Thoracic aorta (tissue), 2 donors: ENCODE measurements around the gene SCN1B. TPM values are rescaled to one million over a fixed set of nuclear protein-coding genes. Genes with fewer than 3 reads are reported as not detected.

ENCODE experiments used
- ATAC-seq: fragments of 150-250 bp; one replicate; pipeline ENCODE4 v1.8.0; 2017; ENCODE audit warnings: low read depth; ENCODE audit not compliant: insufficient number of reproducible peaks, low FRiP score
- DNase-seq: peaks from one replicate; pipeline ENCODE4 v3.0.0-alpha.2; 2020; ENCODE audit warnings: low spot score
- H3K27ac ChIP-seq, 2 donors: fragments of 200-600 bp; sonication (generic); 1 replicate in 1 of 2; 2 replicates in 1 of 2; pipeline ENCODE4 v1.5.1; 2016; ENCODE audit warnings: mild to moderate bottlenecking in 2 of 2, moderate library complexity in 2 of 2
- H3K27me3 ChIP-seq: fragments of 200-600 bp; sonication (generic); replicated peaks from 2 replicates; pipeline ENCODE4 v1.6.0; 2016; ENCODE audit warnings: mild to moderate bottlenecking; ENCODE audit not compliant: insufficient read depth
- H3K36me3 ChIP-seq: fragments of 200-600 bp; sonication (generic); one replicate; pipeline ENCODE4 v1.5.1; 2016
- H3K4me1 ChIP-seq, 2 donors: fragments of 200-600 bp; sonication (generic); 1 replicate in 1 of 2; 2 replicates in 1 of 2; pipeline versions ENCODE4 v1.5.1 to v1.6.0; 2016; ENCODE audit warnings: low read depth in 2 of 2, mild to moderate bottlenecking in 1 of 2; ENCODE audit not compliant: control insufficient read depth in 1 of 2
- H3K4me3 ChIP-seq: fragments of 200-600 bp; sonication (generic); 2 replicates; pipeline ENCODE4 v1.5.1; 2016; ENCODE audit warnings: mild to moderate bottlenecking
- H3K9me3 ChIP-seq: fragments of 200-600 bp; sonication (generic); 2 replicates; pipeline ENCODE4 v1.5.1; 2016
- CTCF ChIP-seq: fragments of 200-600 bp; sonication (generic); IDR thresholded peaks from one replicate; pipeline ENCODE4 v1.5.1; 2019; ENCODE audit warnings: antibody characterized with exemption
- total RNA-seq, 2 donors: library from RNA; depleted of rRNA; stranded (reverse); fragments of >200 nt; gene quantifications; one replicate each; pipeline versions ENCODE4 v1.1.0 to v1.2.3, GENCODE V29; 2016

SCN1B gene
- 10 to 100 TPM; 25.1 to 26.0 TPM for total RNA-seq

GRCh38 chr19:35030257-35031071, at the start of gene SCN1B:
Gene SCN1B, plus strand, starts transcription at chr19:35030470. Its CDS starts 351 bp downstream, at chr19:35030821.
- H3K27ac ChIP-seq, result peak within 1 kb of the TSS in 1 of 2 donors; percentile 21
- TF ChIP-seq CTCF, result no peak
- no peaks in the 10 kb centered on the region for H3K27me3 ChIP-seq
- ATAC-seq, result peak; percentile 75
- no peaks in the 10 kb centered on the region for H3K9me3 ChIP-seq
- H3K36me3 ChIP-seq, result peaks cover 5% of the 10 kb centered on the region
- peak within 1 kb of the TSS; percentile 82 for H3K4me3 ChIP-seq
- DNase-seq, result no peak
- peaks cover 8 to 10% of the 10 kb centered on the region in 2 donors for H3K4me1 ChIP-seq

- Histone ChIP-seq H3K27ac (no peak overlapping the region), H3K9me3 (no peaks in the 10 kb centered on the region), H3K27me3 (no peaks in the 10 kb centered on the region), H3K4me3 (no peak overlapping the region), H3K36me3 (no peaks in the 10 kb centered on the region), H3K4me1 (peaks cover 0 to 8% of the 10 kb centered on the region in 2 donors)
- ATAC-seq, result no peak
- DNase-seq, result no peak
- TF ChIP-seq CTCF, result no peak
These were observed 48.0 kb upstream of the SCN1B start for GRCh38 chr19:34982275-34982674.

GRCh38 chr19:34983786-34984185, 46.5 kb upstream of the SCN1B start:
- H3K4me1 ChIP-seq, result peaks cover 0 to 8% of the 10 kb centered on the region in 2 donors
- TF ChIP-seq CTCF, result no peak
- DNase-seq, result no peak
- no peaks in the 10 kb centered on the region for H3K36me3 ChIP-seq
- no peak for ATAC-seq
- no peaks in the 10 kb centered on the region for H3K9me3 ChIP-seq
- H3K4me3 ChIP-seq, result no peak overlapping the region
- H3K27ac ChIP-seq, result no peak overlapping the region
- no peaks in the 10 kb centered on the region for H3K27me3 ChIP-seq

GRCh38 chr19:34984287-34984686, 46.0 kb upstream of the SCN1B start:
- DNase-seq (no peak), ATAC-seq (no peak)
- H3K36me3 ChIP-seq, result no peaks in the 10 kb centered on the region
- no peak overlapping the region for H3K27ac ChIP-seq
- H3K9me3 ChIP-seq, result no peaks in the 10 kb centered on the region
- TF ChIP-seq CTCF, result no peak
- no peaks in the 10 kb centered on the region for H3K27me3 ChIP-seq
- no peak overlapping the region for H3K4me3 ChIP-seq
- peaks cover 0 to 8% of the 10 kb centered on the region in 2 donors for H3K4me1 ChIP-seq

GRCh38 chr19:34985249-34986022, 44.8 kb upstream of the SCN1B start:
- ATAC-seq, result peak; percentile 28

More at GRCh38 chr19:34985249-34986022, 44.8 kb upstream of the SCN1B start:
- H3K9me3 ChIP-seq, result no peaks in the 10 kb centered on the region
- no peak for TF ChIP-seq CTCF
- H3K4me1 ChIP-seq, result peaks cover 0 to 8% of the 10 kb centered on the region in 2 donors
- no peaks in the 10 kb centered on the region for H3K27me3 ChIP-seq
- no peak overlapping the region for H3K4me3 ChIP-seq
- H3K36me3 ChIP-seq, result no peaks in the 10 kb centered on the region
- no peak overlapping the region for H3K27ac ChIP-seq
- no peak for DNase-seq
